Heart right ventricle (tissue), 16 donors: ENCODE measurements around the gene SFMBT2. TPM values are rescaled to one million over a fixed set of nuclear protein-coding genes. Genes with fewer than 3 reads are reported as not detected.

Source experiments
- ATAC-seq, 8 donors: fragments of 200-7000 bp; cut with Tn5 transposase; one replicate each; pipeline ENCODE4 v1.9.1; 2020; ENCODE audit warnings: mild to moderate bottlenecking in 8 of 8, moderate library complexity in 8 of 8, moderate number of reproducible peaks in 1 of 8
- DNase-seq, 2 donors: peaks; one replicate each; pipeline ENCODE4 v3.0.0-alpha.2; 2020
- H3K27ac ChIP-seq, 10 donors: fragments of 200-600 bp; sonication (generic) in 2 of 10; one replicate each; pipeline versions ENCODE4 v1.5.0 to v1.8.0; 2020 to 2022; ENCODE audit warnings: mild to moderate bottlenecking in 3 of 10
- H3K27me3 ChIP-seq, 7 donors: fragments of 200-600 bp; one replicate each; pipeline ENCODE4 v1.8.0; 2021 to 2022; ENCODE audit warnings: mild to moderate bottlenecking in 2 of 7
- H3K36me3 ChIP-seq, 9 donors: fragments of 200-600 bp; sonication (generic) in 1 of 9; one replicate each; pipeline versions ENCODE4 v1.5.0 to v1.8.0; 2020 to 2022; ENCODE audit warnings: mild to moderate bottlenecking in 2 of 9
- H3K4me1 ChIP-seq, 9 donors: fragments of 200-600 bp; sonication (generic) in 1 of 9; one replicate each; pipeline versions ENCODE4 v1.5.0 to v1.8.0; 2020 to 2022; ENCODE audit warnings: mild to moderate bottlenecking in 4 of 9
- H3K4me3 ChIP-seq, 10 donors: fragments of 200-600 bp; sonication (generic) in 2 of 10; one replicate each; pipeline versions ENCODE4 v1.5.0 to v1.8.0; 2020 to 2022; ENCODE audit warnings: mild to moderate bottlenecking in 7 of 10, moderate library complexity in 2 of 10
- H3K9me3 ChIP-seq, 11 donors: fragments of 200-600 bp in 10 of 11; sonication (generic) in 2 of 11; one replicate each; pipeline versions ENCODE4 v1.5.0 to v1.8.0; 2013 to 2022; ENCODE audit warnings: mild to moderate bottlenecking in 2 of 11, control low read depth in 1 of 11, moderate library complexity in 1 of 11
- CTCF ChIP-seq, 9 donors: fragments of 200-600 bp; sonication (generic) in 2 of 9; IDR thresholded peaks; one replicate each; pipeline versions ENCODE4 v1.5.0 to v1.8.0; 2021 to 2022; ENCODE audit warnings: antibody characterized with exemption in 9 of 9, mild to moderate bottlenecking in 5 of 9, moderate library complexity in 1 of 9
- WGBS, 2 donors: extraction: QIAGEN DNeasy Blood & Tissue Kit; methylation state at CpG; one replicate each; pipeline ENCODE4 v1.1.7; 2013; ENCODE audit warnings: inconsistent platforms in 1 of 2; 5-methylcytosine and 5-hydroxymethylcytosine counted together
- intact Hi-C, 10 donors: fragments of 100-400 bp; cut with DNase I; formaldehyde crosslinking; loops; one replicate each; pipeline versions ENCODE4 v1.11.1 to v1.14.2; 2022
- polyA plus RNA-seq, 2 donors: library from polyadenylated mRNA; stranded (reverse); fragments of 200-250 nt; gene quantifications; one replicate each; pipeline ENCODE4 v1.2.3, GENCODE V29; 2013
- total RNA-seq, 10 donors: library from RNA; stranded (reverse); fragmentation: NEBNext Ultra II Directional in 3 of 10; extraction: Animal tissue kit (Norgen Biotek cat#: 25700) in 3 of 10; gene quantifications; one replicate each; pipeline versions ENCODE4 v1.2.1 to v1.2.4, GENCODE V29; 2021 to 2023
- donor health status: Arrhythmogenic right ventricular cardiomyopathy.
- donor health status: ischemic (EF 13 %, LVEDD 7.1; RV severe dilation, severe dysfunction).
- donor health status: healthy with polysubstance abuse.
- donor health status: DM: no; HTN: yes; CAD: no.
- donor health status: DM: no; HTN: no; CAD: no.
- donor health status: ischemic (EF 25% LVEDD 6.9; RV normal size, moderate dysfunction).
- donor health status: ischemic (EF 25% LVEDD 5.7; RV mildly dilated, moderate dysfunction).
- donor health status: healthy.
- donor health status: DM: yes; HTN: yes; CAD: no.
- donor health status: Ischemic cardiomyopathy.
- donor health status: ischemic (EF 35%, LVEDD 5.7; RV mildly dilated, moderate dysfunction).
- donor health status: nonischemic (EF 11% LVEDD 7.7; RV severe dilation, severe dysfunction).
- donor health status: DM: yes; HTN: yes; CAD: no.
- donor health status: PGD.
- donor health status: ischemic (EF 29% LVEDD 5.4; RV normal size, mild dysfunction).
- donor health status: nonischemic (EF 23%, LVEDD 6.1; RV moderate dilation, normal function).

The SFMBT2 gene
- total and polyA plus RNA-seq, 12 donors: 4.1 to 14.2 (median 10.0) TPM

- peaks cover 0 to 6% (median 0%) of the 10 kb centered on the region in 11 donors for H3K9me3 ChIP-seq
- ATAC-seq (no peak), DNase-seq (no peak)
- WGBS, 2 donors: 80 to 85% methylated on average over 3 of the region's 3 CpGs
- TF ChIP-seq CTCF (IDR thresholded peaks at IDR 0.05): no peak
- peaks cover 0 to 81% (median 18%) of the 10 kb centered on the region in 9 donors for H3K36me3 ChIP-seq
- no peak overlapping the region for H3K4me3 ChIP-seq
- peaks cover 0 to 11% (median 8%) of the 10 kb centered on the region in 9 donors for H3K4me1 ChIP-seq
- H3K27me3 ChIP-seq: no peaks in the 10 kb centered on the region
- intact Hi-C loops: no loop called here
- no peak overlapping the region for H3K27ac ChIP-seq
Observed at GRCh38 chr10:7362471-7362870, 48.4 kb downstream of the SFMBT2 start.

- 89 to 95% methylated on average over 3 of the region's 3 CpGs for WGBS, 2 donors
- Histone ChIP-seq H3K27me3 (no peaks in the 10 kb centered on the region), H3K9me3 (peaks cover 0 to 6% (median 0%) of the 10 kb centered on the region in 11 donors), H3K4me3 (no peak overlapping the region), H3K36me3 (peaks cover 0 to 70% (median 7%) of the 10 kb centered on the region in 9 donors), H3K4me1 (peaks cover 0 to 14% (median 8%) of the 10 kb centered on the region in 9 donors), H3K27ac (no peak overlapping the region)
- ATAC-seq (no peak), DNase-seq (no peak)
- intact Hi-C loops: no loop called here
- no peak for TF ChIP-seq CTCF (IDR thresholded peaks at IDR 0.05)
Observed at GRCh38 chr10:7361316-7361715, 49.5 kb downstream of the SFMBT2 start.

- 85 to 95% methylated on average over 7 of the region's 7 CpGs for WGBS, 2 donors
- intact Hi-C loops: no loop called here
- ATAC-seq (no peak), DNase-seq (no peak)
- no peak for TF ChIP-seq CTCF (IDR thresholded peaks at IDR 0.05)
- peaks cover 0 to 9% (median 3%) of the 10 kb centered on the region in 9 donors for H3K4me1 ChIP-seq
- peaks cover 0 to 6% (median 0%) of the 10 kb centered on the region in 11 donors for H3K9me3 ChIP-seq
- H3K27ac ChIP-seq: no peak overlapping the region
- H3K36me3 ChIP-seq: peaks cover 0 to 57% (median 4%) of the 10 kb centered on the region in 9 donors
- H3K27me3 ChIP-seq: no peaks in the 10 kb centered on the region
- no peak overlapping the region for H3K4me3 ChIP-seq
Observed at GRCh38 chr10:7359954-7360353, 50.9 kb downstream of the SFMBT2 start.

GRCh38 chr10:7359356-7359755, 51.5 kb downstream of the SFMBT2 start:
- no peak for ATAC-seq
- no peak overlapping the region for H3K4me3 ChIP-seq

More at GRCh38 chr10:7359356-7359755, 51.5 kb downstream of the SFMBT2 start:
- no peak for TF ChIP-seq CTCF (IDR thresholded peaks at IDR 0.05)
- H3K27me3 ChIP-seq: no peaks in the 10 kb centered on the region
- DNase-seq: no peak
- H3K4me1 ChIP-seq: peaks cover 0 to 15% (median 3%) of the 10 kb centered on the region in 9 donors
- 82 to 83% methylated on average over 7 of the region's 7 CpGs for WGBS, 2 donors
- intact Hi-C loops: no loop called here
- peaks cover 0 to 6% (median 0%) of the 10 kb centered on the region in 11 donors for H3K9me3 ChIP-seq
- H3K27ac ChIP-seq: no peak overlapping the region
- H3K36me3 ChIP-seq: peaks cover 0 to 51% (median 4%) of the 10 kb centered on the region in 9 donors
